ENCODE measurements around the gene MAML3. TPM values are rescaled to one million over a fixed set of nuclear protein-coding genes. Genes with fewer than 3 reads are reported as not detected.

MAML3 gene
- total RNA-seq, 3 donors from 2014 or later, result 0.60 to 1.0 (median 0.73) TPM

- Mint-ChIP-seq H3K4me3 (no peak overlapping the region), H3K4me1 (ENCODE audit: low read depth) (no peaks in the 10 kb centered on the region), H3K27me3 (ENCODE audit: low read depth) (no peaks in the 10 kb centered on the region), H3K9me3 (no peaks in the 10 kb centered on the region), H3K36me3 (ENCODE audit: insufficient read depth) (no peaks in the 10 kb centered on the region)
- DNase-seq (no peak), ATAC-seq (no peak)
Measured at GRCh38 chr4:139769364-139769763, 384.6 kb downstream of the MAML3 start.

GRCh38 chr4:139768896-139769295, 385.1 kb downstream of the MAML3 start:
- ATAC-seq, result no peak
- no peak for DNase-seq
- Mint-ChIP-seq H3K4me3 (no peak overlapping the region), H3K27me3 (ENCODE audit: low read depth) (no peaks in the 10 kb centered on the region), H3K36me3 (ENCODE audit: insufficient read depth) (no peaks in the 10 kb centered on the region), H3K9me3 (no peaks in the 10 kb centered on the region), H3K4me1 (ENCODE audit: low read depth) (no peaks in the 10 kb centered on the region)

GRCh38 chr4:139768366-139768765, 385.6 kb downstream of the MAML3 start:
- H3K4me3 Mint-ChIP-seq, result no peak overlapping the region

GRCh38 chr4:139767585-139767984, 386.4 kb downstream of the MAML3 start:
- DNase-seq (no peak), ATAC-seq (no peak)
- Mint-ChIP-seq H3K4me3 (no peak overlapping the region), H3K27me3 (ENCODE audit: low read depth) (peaks cover 2% of the 10 kb centered on the region), H3K9me3 (no peaks in the 10 kb centered on the region), H3K4me1 (ENCODE audit: low read depth) (no peaks in the 10 kb centered on the region), H3K36me3 (ENCODE audit: insufficient read depth) (no peaks in the 10 kb centered on the region)

More at GRCh38 chr4:139768366-139768765, 385.6 kb downstream of the MAML3 start:
- H3K9me3 Mint-ChIP-seq, result no peaks in the 10 kb centered on the region
- DNase-seq (no peak), ATAC-seq (no peak)
- H3K27me3 Mint-ChIP-seq (ENCODE audit: low read depth), result no peaks in the 10 kb centered on the region
- H3K36me3 Mint-ChIP-seq (ENCODE audit: insufficient read depth), result no peaks in the 10 kb centered on the region
- H3K4me1 Mint-ChIP-seq (ENCODE audit: low read depth), result no peaks in the 10 kb centered on the region

GRCh38 chr4:139767168-139767567, 386.8 kb downstream of the MAML3 start:
- Mint-ChIP-seq H3K4me1 (ENCODE audit: low read depth) (no peaks in the 10 kb centered on the region), H3K27me3 (ENCODE audit: low read depth) (peaks cover 2% of the 10 kb centered on the region), H3K9me3 (no peaks in the 10 kb centered on the region), H3K36me3 (ENCODE audit: insufficient read depth) (no peaks in the 10 kb centered on the region), H3K4me3 (no peak overlapping the region)
- ATAC-seq (no peak), DNase-seq (no peak)

- Mint-ChIP-seq H3K4me3 (no peak overlapping the region), H3K36me3 (ENCODE audit: insufficient read depth) (no peaks in the 10 kb centered on the region), H3K4me1 (ENCODE audit: low read depth) (no peaks in the 10 kb centered on the region), H3K27me3 (ENCODE audit: low read depth) (peaks cover 2% of the 10 kb centered on the region), H3K9me3 (no peaks in the 10 kb centered on the region)
- ATAC-seq (no peak), DNase-seq (no peak)
Measured at GRCh38 chr4:139764686-139765310, 389.2 kb downstream of the MAML3 start.

- no peak overlapping the region for H3K4me3 Mint-ChIP-seq
- no peaks in the 10 kb centered on the region for H3K36me3 Mint-ChIP-seq (ENCODE audit: insufficient read depth)
- H3K27me3 Mint-ChIP-seq (ENCODE audit: low read depth), result peaks cover 2% of the 10 kb centered on the region
- H3K9me3 Mint-ChIP-seq, result no peaks in the 10 kb centered on the region
- DNase-seq (no peak), ATAC-seq (no peak)
- no peaks in the 10 kb centered on the region for H3K4me1 Mint-ChIP-seq (ENCODE audit: low read depth)
Measured at GRCh38 chr4:139764182-139764581, 389.8 kb downstream of the MAML3 start.

- no peak for DNase-seq
- H3K27me3 Mint-ChIP-seq (ENCODE audit: low read depth), result peaks cover 2% of the 10 kb centered on the region
- ATAC-seq, result no peak
- no peaks in the 10 kb centered on the region for H3K36me3 Mint-ChIP-seq (ENCODE audit: insufficient read depth)
- H3K9me3 Mint-ChIP-seq, result no peaks in the 10 kb centered on the region
- H3K4me3 Mint-ChIP-seq, result no peak overlapping the region
- H3K4me1 Mint-ChIP-seq (ENCODE audit: low read depth), result no peaks in the 10 kb centered on the region
Measured at GRCh38 chr4:139763672-139764071, 390.3 kb downstream of the MAML3 start.

GRCh38 chr4:139763205-139763604, 390.8 kb downstream of the MAML3 start:
- no peaks in the 10 kb centered on the region for H3K4me1 Mint-ChIP-seq (ENCODE audit: low read depth)
- no peaks in the 10 kb centered on the region for H3K36me3 Mint-ChIP-seq (ENCODE audit: insufficient read depth)
- H3K4me3 Mint-ChIP-seq, result no peak overlapping the region
- ATAC-seq (no peak), DNase-seq (no peak)
- H3K27me3 Mint-ChIP-seq (ENCODE audit: low read depth), result peaks cover 2% of the 10 kb centered on the region
- H3K9me3 Mint-ChIP-seq, result no peaks in the 10 kb centered on the region

- no peak overlapping the region for H3K4me3 Mint-ChIP-seq
- no peak for DNase-seq
- no peaks in the 10 kb centered on the region for H3K4me1 Mint-ChIP-seq (ENCODE audit: low read depth)
- no peak for ATAC-seq
- H3K27me3 Mint-ChIP-seq (ENCODE audit: low read depth), result peaks cover 2% of the 10 kb centered on the region
- H3K36me3 Mint-ChIP-seq (ENCODE audit: insufficient read depth), result no peaks in the 10 kb centered on the region
- no peaks in the 10 kb centered on the region for H3K9me3 Mint-ChIP-seq
Measured at GRCh38 chr4:139762720-139763119, 391.3 kb downstream of the MAML3 start.

GRCh38 chr4:139761461-139761860, 392.5 kb downstream of the MAML3 start:
- Mint-ChIP-seq H3K4me1 (ENCODE audit: low read depth) (no peaks in the 10 kb centered on the region), H3K36me3 (ENCODE audit: insufficient read depth) (no peaks in the 10 kb centered on the region), H3K9me3 (no peaks in the 10 kb centered on the region), H3K27me3 (ENCODE audit: low read depth) (peaks cover 2% of the 10 kb centered on the region), H3K4me3 (no peak overlapping the region)
- DNase-seq (no peak), ATAC-seq (peak in 1 of 2 donors; percentile 35)

- no peak overlapping the region for H3K4me3 Mint-ChIP-seq
- DNase-seq, result no peak
- H3K4me1 Mint-ChIP-seq (ENCODE audit: low read depth), result no peaks in the 10 kb centered on the region
- ATAC-seq, result no peak
- H3K36me3 Mint-ChIP-seq (ENCODE audit: insufficient read depth), result no peaks in the 10 kb centered on the region
- no peaks in the 10 kb centered on the region for H3K9me3 Mint-ChIP-seq
- peaks cover 2% of the 10 kb centered on the region for H3K27me3 Mint-ChIP-seq (ENCODE audit: low read depth)
Measured at GRCh38 chr4:139760567-139760966, 393.4 kb downstream of the MAML3 start.

GRCh38 chr4:139759097-139759496, 394.9 kb downstream of the MAML3 start:
- no peaks in the 10 kb centered on the region for H3K4me1 Mint-ChIP-seq (ENCODE audit: low read depth)
- no peaks in the 10 kb centered on the region for H3K9me3 Mint-ChIP-seq
- ATAC-seq (no peak), DNase-seq (no peak)
- H3K4me3 Mint-ChIP-seq, result no peak overlapping the region
- H3K27me3 Mint-ChIP-seq (ENCODE audit: low read depth), result peaks cover 2% of the 10 kb centered on the region
- no peaks in the 10 kb centered on the region for H3K36me3 Mint-ChIP-seq (ENCODE audit: insufficient read depth)

- Mint-ChIP-seq H3K36me3 (ENCODE audit: insufficient read depth) (no peaks in the 10 kb centered on the region), H3K4me3 (no peak overlapping the region), H3K27me3 (ENCODE audit: low read depth) (no peaks in the 10 kb centered on the region), H3K9me3 (no peaks in the 10 kb centered on the region), H3K4me1 (ENCODE audit: low read depth) (no peaks in the 10 kb centered on the region)
- no peak for DNase-seq
- ATAC-seq, result no peak
Measured at GRCh38 chr4:139756391-139757180, 397.4 kb downstream of the MAML3 start.

- H3K36me3 Mint-ChIP-seq (ENCODE audit: insufficient read depth), result no peaks in the 10 kb centered on the region
- no peak for ATAC-seq
- no peaks in the 10 kb centered on the region for H3K9me3 Mint-ChIP-seq
- H3K27me3 Mint-ChIP-seq (ENCODE audit: low read depth), result no peaks in the 10 kb centered on the region
- H3K4me1 Mint-ChIP-seq (ENCODE audit: low read depth), result no peaks in the 10 kb centered on the region
- DNase-seq, result no peak
- no peak overlapping the region for H3K4me3 Mint-ChIP-seq
Measured at GRCh38 chr4:139754938-139755337, 399.0 kb downstream of the MAML3 start.

Measured in activated T-cell treated with anti-CD3 and anti-CD28 coated beads, Interleukin-2, amount 50 U/mL, for 4 hours (primary cell).